Smooth muscle cell (in vitro differentiated cells): ENCODE data around the gene DNASE1L3. TPM values are rescaled to one million over a fixed set of nuclear protein-coding genes. Genes with fewer than 3 reads are reported as not detected.

Source experiments
- DNase-seq: peaks from one replicate; lab custom pipeline; 2025; ENCODE audit not compliant: unreplicated experiment; lab: John Stamatoyannopoulos, UW
- H2AFZ ChIP-seq: fragments of 200-600 bp; sonication (generic); 2 replicates; pipeline ENCODE4 v1.6.0; 2016; ENCODE audit warnings: antibody characterized with exemption, low read depth, mild to moderate bottlenecking
- H3F3A ChIP-seq: fragments of 200-600 bp; sonication (generic); 2 replicates; pipeline ENCODE4 v1.6.0; 2017; ENCODE audit warnings: antibody characterized with exemption, low read depth
- H3K27ac ChIP-seq: fragments of 200-600 bp; sonication (generic); 2 replicates; pipeline ENCODE4 v1.5.1; 2016; ENCODE audit warnings: low read depth, mild to moderate bottlenecking
- H3K27me3 ChIP-seq: fragments of 200-600 bp; sonication (generic); 2 replicates; pipeline ENCODE4 v1.6.1; 2016; ENCODE audit warnings: low read depth, mild to moderate bottlenecking
- H3K36me3 ChIP-seq: fragments of 200-600 bp; sonication (generic); 2 replicates; pipeline ENCODE4 v1.5.1; 2016; ENCODE audit warnings: low read depth
- H3K4me1 ChIP-seq: fragments of 200-600 bp; sonication (generic); 2 replicates; pipeline ENCODE4 v1.5.1; 2016; ENCODE audit warnings: low read depth
- H3K4me2 ChIP-seq: fragments of 200-600 bp; sonication (generic); 2 replicates; pipeline ENCODE4 v1.6.0; 2016; ENCODE audit warnings: mild to moderate bottlenecking
- H3K4me3 ChIP-seq: fragments of 200-600 bp; sonication (generic); 2 replicates; pipeline ENCODE4 v1.5.1; 2016; ENCODE audit warnings: mild to moderate bottlenecking
- H3K79me2 ChIP-seq: fragments of 200-600 bp; sonication (generic); 2 replicates; pipeline ENCODE4 v1.6.0; 2016; ENCODE audit warnings: low read depth, mild to moderate bottlenecking
- H3K9ac ChIP-seq: fragments of 200-600 bp; sonication (generic); 2 replicates; pipeline ENCODE4 v1.6.0; 2016; ENCODE audit warnings: low read depth
- H3K9me3 ChIP-seq: fragments of 200-600 bp; sonication (generic); replicated peaks from 2 replicates; pipeline ENCODE4 v1.5.1; 2016; ENCODE audit warnings: low read depth
- H4K20me1 ChIP-seq: fragments of 200-600 bp; sonication (generic); 2 replicates; pipeline ENCODE4 v1.6.0; 2016; ENCODE audit warnings: low read depth
- CTCF ChIP-seq: fragments of 200-600 bp; sonication (generic); IDR thresholded peaks from 2 replicates; pipeline ENCODE4 v1.5.1; 2017; ENCODE audit warnings: borderline replicate concordance, mild to moderate bottlenecking, antibody characterized with exemption; ENCODE audit not compliant: insufficient read depth, poor library complexity, severe bottlenecking
- WGBS: methylation state at CpG from one replicate; pipeline ENCODE4 v1.1.7; 2016; ENCODE audit warnings: low lambda C conversion rate; 5-methylcytosine and 5-hydroxymethylcytosine counted together
- polyA plus RNA-seq: library from polyadenylated mRNA; unstranded; fragments of >200 nt; fragmentation: Nextera tagmentation; extraction: Ambion mirVana; gene quantifications from 2 replicates; pipeline ENCODE4 v1.2.1, GENCODE V29; 2016
- total RNA-seq: library from RNA; depleted of rRNA; stranded (reverse); fragments of >200 nt; gene quantifications from 2 replicates; pipeline ENCODE4 v1.2.3, GENCODE V29; 2014

The DNASE1L3 gene
- total and polyA plus RNA-seq, 2 experiments from 2014 or later = 2.0 TPM; not detected in 1

- H3K9ac ChIP-seq = no peak overlapping the region
- peaks cover 10% of the 10 kb centered on the region for H3K36me3 ChIP-seq
- H2AFZ ChIP-seq = no peak overlapping the region
- H3K27ac ChIP-seq = no peak overlapping the region
- H3K79me2 ChIP-seq = no peaks in the 10 kb centered on the region
- TF ChIP-seq CTCF = peak; percentile 17
- H3F3A ChIP-seq = peaks cover 7% of the 10 kb centered on the region
- 88% methylated on average over 12 of the region's 12 CpGs for WGBS
- no peaks in the 10 kb centered on the region for H3K9me3 ChIP-seq
- H3K27me3 ChIP-seq = no peaks in the 10 kb centered on the region
- H3K4me3 ChIP-seq = no peak overlapping the region
- H3K4me2 ChIP-seq = no peak overlapping the region
- H4K20me1 ChIP-seq = no peaks in the 10 kb centered on the region
- H3K4me1 ChIP-seq = peaks cover 4% of the 10 kb centered on the region
- DNase-seq = no peak
Observed at GRCh38 chr3:58173669-58174398, 36.9 kb downstream of the DNASE1L3 start.

GRCh38 chr3:58173029-58173668 is 37.6 kb downstream of the DNASE1L3 start:
- TF ChIP-seq CTCF = no peak
- Histone ChIP-seq H3K4me1 (peaks cover 3% of the 10 kb centered on the region), H2AFZ (no peak overlapping the region), H3K9ac (no peak overlapping the region), H3K79me2 (no peaks in the 10 kb centered on the region), H3K4me2 (no peak overlapping the region), H3K36me3 (peaks cover 16% of the 10 kb centered on the region), H3K9me3 (no peaks in the 10 kb centered on the region), H3F3A (peaks cover 8% of the 10 kb centered on the region), H4K20me1 (peaks cover 3% of the 10 kb centered on the region), H3K4me3 (no peak overlapping the region), H3K27ac (no peak overlapping the region), H3K27me3 (no peaks in the 10 kb centered on the region)
- no peak for DNase-seq
- 89% methylated on average over 12 of the region's 14 CpGs for WGBS

GRCh38 chr3:58171126-58171525 is 39.6 kb downstream of the DNASE1L3 start:
- H3K4me2 ChIP-seq = no peak overlapping the region
- H3K4me3 ChIP-seq = no peak overlapping the region
- peaks cover 11% of the 10 kb centered on the region for H3F3A ChIP-seq
- no peaks in the 10 kb centered on the region for H3K27me3 ChIP-seq
- TF ChIP-seq CTCF = no peak
- WGBS = 95% methylated on average over 9 of the region's 9 CpGs
- no peak overlapping the region for H2AFZ ChIP-seq
- H3K36me3 ChIP-seq = peaks cover 16% of the 10 kb centered on the region
- DNase-seq = no peak
- H3K27ac ChIP-seq = no peak overlapping the region
- no peaks in the 10 kb centered on the region for H3K79me2 ChIP-seq
- no peaks in the 10 kb centered on the region for H3K4me1 ChIP-seq
- H3K9me3 ChIP-seq = no peaks in the 10 kb centered on the region
- peaks cover 17% of the 10 kb centered on the region for H4K20me1 ChIP-seq
- no peak overlapping the region for H3K9ac ChIP-seq
